Left ventricle myocardium inferior (tissue), 1 donor: ENCODE data around the gene GPS1. TPM values are rescaled to one million over a fixed set of nuclear protein-coding genes. Genes with fewer than 3 reads are reported as not detected.

Experiments used
- DNase-seq: peaks from one replicate; pipeline ENCODE4 v3.0.0-alpha.2; 2020
- H3K27ac ChIP-seq: fragments of 200-600 bp; replicated peaks from 2 replicates; pipeline ENCODE4 v1.8.0; 2021
- H3K27me3 ChIP-seq: fragments of 200-600 bp; 2 replicates; pipeline ENCODE4 v1.8.0; 2021; ENCODE audit warnings: low read depth
- H3K36me3 ChIP-seq: fragments of 200-600 bp; 2 replicates; pipeline ENCODE4 v1.8.0; 2021
- H3K4me1 ChIP-seq: fragments of 200-600 bp; 2 replicates; pipeline ENCODE4 v1.8.0; 2021
- H3K4me3 ChIP-seq: fragments of 200-600 bp; 2 replicates; pipeline ENCODE4 v1.8.0; 2021; ENCODE audit warnings: mild to moderate bottlenecking, moderate library complexity
- H3K9me3 ChIP-seq: fragments of 200-600 bp; replicated peaks from 2 replicates; pipeline ENCODE4 v1.8.0; 2021
- intact Hi-C: fragments of 100-400 bp; cut with micrococcal nuclease; formaldehyde crosslinking; loops from one replicate; pipeline ENCODE4 v1.11.0; 2022
- total RNA-seq: library from RNA; stranded (reverse); fragmentation: NEBNext Ultra II Directional; extraction: Animal tissue kit (Norgen Biotek cat#: 25700); gene quantifications from one replicate; pipeline ENCODE4 v1.2.1, GENCODE V29; 2021
- TF ChIP-seq, protein P1 (sequence below): fragments of 200-600 bp; IDR thresholded peaks from 2 replicates; pipeline ENCODE4 v1.8.0; 2021; ENCODE audit warnings: antibody characterized with exemption, mild to moderate bottlenecking, borderline replicate concordance
- donor health status: DM: no; HTN: yes; CAD: no; lungs with severe emphysema.

GPS1 gene
- total RNA-seq, 1 donor from 2014 or later, result 85.9 TPM

- DNase-seq, result peak; percentile 51
- TF ChIP-seq, protein P1, sequence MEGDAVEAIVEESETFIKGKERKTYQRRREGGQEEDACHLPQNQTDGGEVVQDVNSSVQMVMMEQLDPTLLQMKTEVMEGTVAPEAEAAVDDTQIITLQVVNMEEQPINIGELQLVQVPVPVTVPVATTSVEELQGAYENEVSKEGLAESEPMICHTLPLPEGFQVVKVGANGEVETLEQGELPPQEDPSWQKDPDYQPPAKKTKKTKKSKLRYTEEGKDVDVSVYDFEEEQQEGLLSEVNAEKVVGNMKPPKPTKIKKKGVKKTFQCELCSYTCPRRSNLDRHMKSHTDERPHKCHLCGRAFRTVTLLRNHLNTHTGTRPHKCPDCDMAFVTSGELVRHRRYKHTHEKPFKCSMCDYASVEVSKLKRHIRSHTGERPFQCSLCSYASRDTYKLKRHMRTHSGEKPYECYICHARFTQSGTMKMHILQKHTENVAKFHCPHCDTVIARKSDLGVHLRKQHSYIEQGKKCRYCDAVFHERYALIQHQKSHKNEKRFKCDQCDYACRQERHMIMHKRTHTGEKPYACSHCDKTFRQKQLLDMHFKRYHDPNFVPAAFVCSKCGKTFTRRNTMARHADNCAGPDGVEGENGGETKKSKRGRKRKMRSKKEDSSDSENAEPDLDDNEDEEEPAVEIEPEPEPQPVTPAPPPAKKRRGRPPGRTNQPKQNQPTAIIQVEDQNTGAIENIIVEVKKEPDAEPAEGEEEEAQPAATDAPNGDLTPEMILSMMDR, result peak; percentile 73
- no peaks in the 10 kb centered on the region for H3K27me3 ChIP-seq
- H3K27ac ChIP-seq, result no peak overlapping the region
- H3K4me1 ChIP-seq, result peaks cover 37% of the 10 kb centered on the region
- H3K4me3 ChIP-seq, result no peak overlapping the region
- H3K36me3 ChIP-seq, result no peaks in the 10 kb centered on the region
- intact Hi-C loops, result no loop called here
- H3K9me3 ChIP-seq, result no peaks in the 10 kb centered on the region
These were observed 31.8 kb upstream of the GPS1 start for GRCh38 chr17:82019690-82020571.

DNA sequence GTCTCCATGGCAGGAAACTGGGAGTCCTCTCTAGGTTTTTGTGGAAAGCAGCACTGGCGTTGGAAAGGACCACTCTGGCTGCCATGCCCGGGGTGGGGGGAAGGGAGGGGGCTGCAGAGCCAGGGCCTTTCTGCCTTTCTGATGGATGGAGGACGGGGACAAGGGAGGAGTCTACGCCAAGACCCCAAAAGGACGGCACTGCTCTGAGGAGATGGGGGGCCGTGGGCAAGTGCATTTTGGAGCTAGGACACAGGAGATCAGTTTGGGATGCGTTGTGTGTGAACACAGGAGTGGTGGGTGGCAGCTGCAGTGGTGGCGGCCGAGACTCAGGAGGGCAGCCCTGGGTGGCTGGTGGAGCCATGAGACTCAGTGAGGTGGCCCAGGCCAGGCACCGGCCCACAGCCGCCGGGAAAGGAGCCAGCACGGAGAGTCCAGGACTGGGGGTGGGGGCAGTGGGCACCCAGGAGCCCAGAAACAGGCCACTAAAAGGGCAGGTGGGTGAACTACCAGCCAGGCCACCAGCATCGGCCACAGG, 31.1 kb upstream of the GPS1 start:
- Histone ChIP-seq H3K4me3 (no peak overlapping the region), H3K27me3 (no peaks in the 10 kb centered on the region), H3K27ac (no peak overlapping the region), H3K4me1 (peaks cover 37% of the 10 kb centered on the region), H3K36me3 (no peaks in the 10 kb centered on the region), H3K9me3 (no peaks in the 10 kb centered on the region)
- DNase-seq, result no peak
- TF ChIP-seq, protein P1, result no peak
- intact Hi-C loops, result no loop called here

GRCh38 chr17:82021107-82021899, 30.4 kb upstream of the GPS1 start:
- no peaks in the 10 kb centered on the region for H3K36me3 ChIP-seq
- peak overlapping the region; percentile 97 for H3K4me3 ChIP-seq
- no peaks in the 10 kb centered on the region for H3K9me3 ChIP-seq
- peaks cover 37% of the 10 kb centered on the region for H3K4me1 ChIP-seq
- H3K27me3 ChIP-seq, result no peaks in the 10 kb centered on the region
- no peak overlapping the region for H3K27ac ChIP-seq
- peak; percentile 72 for DNase-seq
- TF ChIP-seq, protein P1, result peak; percentile 73
- intact Hi-C loops, result no loop called here

DNA sequence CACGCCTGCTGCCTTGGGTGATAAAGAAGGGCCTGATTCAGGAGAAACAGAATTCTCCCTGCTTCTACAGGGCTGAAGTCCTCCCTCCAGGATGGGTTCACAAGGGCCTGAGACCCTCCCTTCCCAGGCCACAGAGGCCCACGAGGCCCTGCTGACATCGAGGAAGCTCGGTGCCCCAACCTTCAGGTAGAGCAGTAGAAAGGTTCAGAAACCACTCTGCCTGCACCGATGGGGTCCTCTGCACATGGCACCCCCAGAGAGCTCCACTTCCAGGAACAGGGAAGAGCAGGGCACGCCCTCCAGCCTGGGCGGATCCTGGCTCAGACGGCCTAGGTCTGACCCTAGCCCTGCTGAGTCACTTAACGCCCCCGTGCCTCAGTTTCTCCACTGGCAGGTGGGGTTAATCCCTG, 29.8 kb upstream of the GPS1 start:
- no peak for DNase-seq
- Histone ChIP-seq H3K36me3 (no peaks in the 10 kb centered on the region), H3K4me3 (peak overlapping the region; percentile 97), H3K4me1 (peaks cover 37% of the 10 kb centered on the region), H3K9me3 (no peaks in the 10 kb centered on the region), H3K27ac (peak overlapping the region; percentile 79), H3K27me3 (no peaks in the 10 kb centered on the region)
- TF ChIP-seq, protein P1, result no peak
- intact Hi-C loops, result no loop called here

GRCh38 chr17:82022310-82022980, 29.3 kb upstream of the GPS1 start, which contains the start of gene CENPX:
TSS of gene CENPX (minus strand) at chr17:82022878. CDS start at chr17:82022861, 17 bp downstream.
- DNase-seq, result no peak
- no peaks in the 10 kb centered on the region for H3K27me3 ChIP-seq
- H3K36me3 ChIP-seq, result no peaks in the 10 kb centered on the region
- peak within 1 kb of the TSS; percentile 97 for H3K4me3 ChIP-seq
- H3K4me1 ChIP-seq, result peaks cover 37% of the 10 kb centered on the region
- no peaks in the 10 kb centered on the region for H3K9me3 ChIP-seq
- H3K27ac ChIP-seq, result peak within 1 kb of the TSS; percentile 79
- intact Hi-C loops, result no loop called here
- TF ChIP-seq, protein P1, result no peak
